ENCODE measurements around the gene TSPAN6. TPM values are rescaled to one million over a fixed set of nuclear protein-coding genes. Genes with fewer than 3 reads are reported as not detected.
A peak's percentile ranks its signal among the peaks of the same experiment; 100 is the strongest.

The TSPAN6 gene
- total RNA-seq, 1 donor from 2014 or later = 49.7 TPM

DNA sequence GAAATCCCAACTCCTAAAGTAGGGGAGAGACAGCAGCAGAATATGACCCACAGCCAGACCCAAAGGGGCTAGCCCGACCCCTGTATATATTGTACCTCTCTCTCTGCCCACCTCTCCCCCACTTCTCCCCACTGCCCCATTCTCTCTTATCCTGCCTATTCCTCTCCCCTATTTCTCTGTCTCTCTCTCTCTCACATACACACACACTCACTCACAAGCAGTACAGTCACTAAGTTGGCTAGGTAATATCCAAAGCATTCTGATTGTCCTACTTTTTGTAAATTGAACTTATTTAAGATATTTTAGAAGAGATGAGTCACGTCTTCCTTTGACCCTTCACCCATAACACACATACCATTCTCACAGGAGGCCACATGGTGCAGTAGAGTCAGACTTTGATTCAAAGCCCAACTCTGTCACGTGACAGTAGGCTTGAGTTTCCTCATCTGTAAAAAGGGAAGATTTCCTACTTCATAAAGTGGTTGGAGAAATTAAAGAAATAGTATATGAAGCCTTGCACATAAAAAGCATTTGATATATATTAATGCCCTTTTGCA, 36.9 kb upstream of the TSPAN6 start:
- DNase-seq (ENCODE audit: low read depth) = peak; percentile 77

GRCh38 chrX:100672966-100673365, 36.4 kb upstream of the TSPAN6 start:
- H3K79me2 ChIP-seq (ENCODE audit: insufficient read depth, low read length) = no peaks in the 10 kb centered on the region
- no peaks in the 10 kb centered on the region for H3K9me3 Mint-ChIP-seq (ENCODE audit: unreplicated experiment)
- H3K27ac ChIP-seq (ENCODE audit: low read depth, low read length) = peak overlapping the region; percentile 42
- H3K4me1 ChIP-seq (ENCODE audit: insufficient read depth, low read length) = peaks cover 13% of the 10 kb centered on the region
- H3K36me3 ChIP-seq (ENCODE audit: insufficient read depth, low read length) = peaks cover 4% of the 10 kb centered on the region
- H3K4me2 ChIP-seq (ENCODE audit: low read length) = peak overlapping the region; percentile 22
- no peaks in the 10 kb centered on the region for H3K27me3 ChIP-seq (ENCODE audit: insufficient read depth, low read length)
- peaks cover 1% of the 10 kb centered on the region for H3K4me1 Mint-ChIP-seq (ENCODE audit: low read depth, unreplicated experiment)
- no peak overlapping the region for H3K4me3 ChIP-seq (ENCODE audit: insufficient read depth, low read depth, low read length)
- no peak overlapping the region for H3K4me3 Mint-ChIP-seq (ENCODE audit: unreplicated experiment)
- peak overlapping the region; percentile 41 for H3K9ac ChIP-seq (ENCODE audit: low read length)
- no peak for TF ChIP-seq CTCF (IDR thresholded peaks at IDR 0.05; ENCODE audit: insufficient read depth, low read depth, low read length)
- TF ChIP-seq EZH2 (IDR thresholded peaks at IDR 0.05; ENCODE audit: insufficient read depth, low read length) = no peak
- no peaks in the 10 kb centered on the region for H3K27me3 Mint-ChIP-seq (ENCODE audit: low read depth, unreplicated experiment)
- no peak overlapping the region for H3K27ac Mint-ChIP-seq (ENCODE audit: unreplicated experiment)
- DNase-seq (ENCODE audit: low read depth) (no peak), FAIRE-seq (no peak)
- no peaks in the 10 kb centered on the region for H4K20me1 ChIP-seq (ENCODE audit: insufficient read depth, low read length)
- no peak overlapping the region for H2AFZ ChIP-seq (ENCODE audit: low read depth, low read length)
- H3K9me3 ChIP-seq (ENCODE audit: insufficient read depth, low read depth, low read length) = no peaks in the 10 kb centered on the region
- H3K36me3 Mint-ChIP-seq (ENCODE audit: low read depth, unreplicated experiment) = peaks cover 8% of the 10 kb centered on the region

More for the DNA sequence above, 36.9 kb upstream of the TSPAN6 start:
- no peaks in the 10 kb centered on the region for H3K27me3 ChIP-seq (ENCODE audit: insufficient read depth, low read length)
- peak overlapping the region; percentile 22 for H3K4me2 ChIP-seq (ENCODE audit: low read length)
- Mint-ChIP-seq H3K4me1 (ENCODE audit: low read depth, unreplicated experiment) (peaks cover 1% of the 10 kb centered on the region), H3K27me3 (ENCODE audit: low read depth, unreplicated experiment) (no peaks in the 10 kb centered on the region), H3K9me3 (ENCODE audit: unreplicated experiment) (no peaks in the 10 kb centered on the region), H3K27ac (ENCODE audit: unreplicated experiment) (no peak overlapping the region), H3K4me3 (ENCODE audit: unreplicated experiment) (no peak overlapping the region), H3K36me3 (ENCODE audit: low read depth, unreplicated experiment) (peaks cover 8% of the 10 kb centered on the region)
- peaks cover 13% of the 10 kb centered on the region for H3K4me1 ChIP-seq (ENCODE audit: insufficient read depth, low read length)
- no peak overlapping the region for H3K4me3 ChIP-seq (ENCODE audit: insufficient read depth, low read depth, low read length)
- no peaks in the 10 kb centered on the region for H3K79me2 ChIP-seq (ENCODE audit: insufficient read depth, low read length)
- H3K9me3 ChIP-seq (ENCODE audit: insufficient read depth, low read depth, low read length) = no peaks in the 10 kb centered on the region
- H3K27ac ChIP-seq (ENCODE audit: low read depth, low read length) = peak overlapping the region; percentile 42
- H3K36me3 ChIP-seq (ENCODE audit: insufficient read depth, low read length) = peaks cover 4% of the 10 kb centered on the region
- H3K9ac ChIP-seq (ENCODE audit: low read length) = peak overlapping the region; percentile 41
- FAIRE-seq = peak; percentile 86
- no peaks in the 10 kb centered on the region for H4K20me1 ChIP-seq (ENCODE audit: insufficient read depth, low read length)
- TF ChIP-seq EZH2 (IDR thresholded peaks at IDR 0.05; ENCODE audit: insufficient read depth, low read length) (no peak), CTCF (IDR thresholded peaks at IDR 0.05; ENCODE audit: insufficient read depth, low read depth, low read length) (no peak)
- H2AFZ ChIP-seq (ENCODE audit: low read depth, low read length) = no peak overlapping the region

- TF ChIP-seq CTCF (IDR thresholded peaks at IDR 0.05; ENCODE audit: insufficient read depth, low read depth, low read length) (no peak), EZH2 (IDR thresholded peaks at IDR 0.05; ENCODE audit: insufficient read depth, low read length) (no peak)
- H3K4me2 ChIP-seq (ENCODE audit: low read length) = no peak overlapping the region
- no peak overlapping the region for H3K27ac ChIP-seq (ENCODE audit: low read depth, low read length)
- Mint-ChIP-seq H3K36me3 (ENCODE audit: low read depth, unreplicated experiment) (peaks cover 11% of the 10 kb centered on the region), H3K4me1 (ENCODE audit: low read depth, unreplicated experiment) (peaks cover 8% of the 10 kb centered on the region), H3K9me3 (ENCODE audit: unreplicated experiment) (no peaks in the 10 kb centered on the region), H3K4me3 (ENCODE audit: unreplicated experiment) (no peak overlapping the region), H3K27me3 (ENCODE audit: low read depth, unreplicated experiment) (no peaks in the 10 kb centered on the region), H3K27ac (ENCODE audit: unreplicated experiment) (no peak overlapping the region)
- H3K36me3 ChIP-seq (ENCODE audit: insufficient read depth, low read length) = peaks cover 9% of the 10 kb centered on the region
- no peaks in the 10 kb centered on the region for H3K79me2 ChIP-seq (ENCODE audit: insufficient read depth, low read length)
- DNase-seq (ENCODE audit: low read depth) (no peak), FAIRE-seq (no peak)
- H3K4me3 ChIP-seq (ENCODE audit: insufficient read depth, low read depth, low read length) = no peak overlapping the region
- no peak overlapping the region for H2AFZ ChIP-seq (ENCODE audit: low read depth, low read length)
- no peaks in the 10 kb centered on the region for H4K20me1 ChIP-seq (ENCODE audit: insufficient read depth, low read length)
- no peaks in the 10 kb centered on the region for H3K4me1 ChIP-seq (ENCODE audit: insufficient read depth, low read length)
- no peaks in the 10 kb centered on the region for H3K9me3 ChIP-seq (ENCODE audit: insufficient read depth, low read depth, low read length)
- H3K9ac ChIP-seq (ENCODE audit: low read length) = no peak overlapping the region
- H3K27me3 ChIP-seq (ENCODE audit: insufficient read depth, low read length) = no peaks in the 10 kb centered on the region
These were observed 27.0 kb upstream of the TSPAN6 start for GRCh38 chrX:100663642-100664041.
